SH-SY5Y (cell line): ENCODE measurements around the gene ULK4.

Experiments
- GATA2 ChIP-seq: IDR thresholded peaks from 2 replicates; pipeline ENCODE4 v1.6.1; 2011; ENCODE audit warnings: mild to moderate bottlenecking, low read depth, low read length
- GATA3 ChIP-seq: IDR thresholded peaks from 2 replicates; pipeline ENCODE4 v1.6.1; 2011; ENCODE audit warnings: low read depth, mild to moderate bottlenecking, low read length, moderate library complexity

- TF ChIP-seq GATA3 = no peak
- TF ChIP-seq GATA2 = no peak
Observed at GRCh38 chr3:41518626-41519025, 443.3 kb downstream of the ULK4 start.
